Breast epithelium (tissue), 3 donors: Measurements from ENCODE around the gene LIMS1.

ENCODE experiments used
- POLR2A ChIP-seq: fragments of 450-650 bp; IDR thresholded peaks from one replicate; pipeline ENCODE4 v1.6.1; 2016; ENCODE audit warnings: antibody characterized with exemption, mild to moderate bottlenecking, moderate library complexity
- POLR2AphosphoS5 ChIP-seq, 3 donors: sonication (generic); formaldehyde crosslinking; IDR thresholded peaks; one replicate each; pipeline ENCODE4 v1.6.1; 2017; ENCODE audit warnings: antibody characterized with exemption in 3 of 3
- TF ChIP-seq, protein P1 (sequence below), 3 donors: fragments of 450-650 bp; IDR thresholded peaks; one replicate each; pipeline ENCODE4 v1.5.1; 2016 to 2017; ENCODE audit warnings: antibody characterized with exemption in 3 of 3, mild to moderate bottlenecking in 3 of 3, moderate library complexity in 3 of 3

GRCh38 chr2:108612514-108613183, 78.4 kb downstream of the LIMS1 start:
- TF ChIP-seq, protein P1, sequence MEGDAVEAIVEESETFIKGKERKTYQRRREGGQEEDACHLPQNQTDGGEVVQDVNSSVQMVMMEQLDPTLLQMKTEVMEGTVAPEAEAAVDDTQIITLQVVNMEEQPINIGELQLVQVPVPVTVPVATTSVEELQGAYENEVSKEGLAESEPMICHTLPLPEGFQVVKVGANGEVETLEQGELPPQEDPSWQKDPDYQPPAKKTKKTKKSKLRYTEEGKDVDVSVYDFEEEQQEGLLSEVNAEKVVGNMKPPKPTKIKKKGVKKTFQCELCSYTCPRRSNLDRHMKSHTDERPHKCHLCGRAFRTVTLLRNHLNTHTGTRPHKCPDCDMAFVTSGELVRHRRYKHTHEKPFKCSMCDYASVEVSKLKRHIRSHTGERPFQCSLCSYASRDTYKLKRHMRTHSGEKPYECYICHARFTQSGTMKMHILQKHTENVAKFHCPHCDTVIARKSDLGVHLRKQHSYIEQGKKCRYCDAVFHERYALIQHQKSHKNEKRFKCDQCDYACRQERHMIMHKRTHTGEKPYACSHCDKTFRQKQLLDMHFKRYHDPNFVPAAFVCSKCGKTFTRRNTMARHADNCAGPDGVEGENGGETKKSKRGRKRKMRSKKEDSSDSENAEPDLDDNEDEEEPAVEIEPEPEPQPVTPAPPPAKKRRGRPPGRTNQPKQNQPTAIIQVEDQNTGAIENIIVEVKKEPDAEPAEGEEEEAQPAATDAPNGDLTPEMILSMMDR (IDR thresholded peaks at IDR 0.05) = no peak
- no peak for TF ChIP-seq POLR2A
- TF ChIP-seq POLR2AphosphoS5 (IDR thresholded peaks at IDR 0.05) = no peak
